ENCODE measurements around the gene PSMC3IP.
"Not testable (repeated sequence)": the region's sequence is repeated elsewhere in the genome, so short reads cannot be mapped to it uniquely, and the experiment has no call there.

Gene PSMC3IP

GRCh38 chr17:42541041-42541833 is 36.3 kb downstream of the PSMC3IP start:
- Histone ChIP-seq H3K36me3 (ENCODE audit: control insufficient read depth in 1 of 2, insufficient read depth in 2 of 2, low read length in 2 of 2) (peaks cover 0 to 36% of the 10 kb centered on the region in 2 donors), H3K27me3 (ENCODE audit: control insufficient read depth in 1 of 2, insufficient read depth in 2 of 2, low read length in 2 of 2) (no peaks in the 10 kb centered on the region), H3K4me3 (ENCODE audit: low read depth in 1 of 2, low read length in 2 of 2) (no peak overlapping the region), H3K4me1 (ENCODE audit: control insufficient read depth in 1 of 2, insufficient read depth in 2 of 2, low read length in 2 of 2) (peaks cover 21% of the 10 kb centered on the region in 2 donors), H3K9me3 (ENCODE audit: control insufficient read depth in 1 of 2, low read length in 2 of 2) (no peaks in the 10 kb centered on the region), H3K9ac (ENCODE audit: low read depth in 1 of 2, low read length in 2 of 2) (peak overlapping the region in 1 of 2 donors; percentile 29), H3K27ac (ENCODE audit: low read depth, low read length) (peak overlapping the region; percentile 39)

GRCh38 chr17:42540558-42540957 is 37.0 kb downstream of the PSMC3IP start:
- not testable (repeated sequence) for H3K27me3 ChIP-seq (ENCODE audit: control insufficient read depth in 1 of 2, insufficient read depth in 2 of 2, low read length in 2 of 2); H3K4me3 ChIP-seq (ENCODE audit: low read depth in 1 of 2, low read length in 2 of 2); H3K9me3 ChIP-seq (ENCODE audit: control insufficient read depth in 1 of 2, low read length in 2 of 2); H3K9ac ChIP-seq (ENCODE audit: low read depth in 1 of 2, low read length in 2 of 2)
- peaks cover 0 to 36% of the 10 kb centered on the region in 2 donors for H3K36me3 ChIP-seq (ENCODE audit: control insufficient read depth in 1 of 2, insufficient read depth in 2 of 2, low read length in 2 of 2)
- peak overlapping the region; percentile 17 for H3K27ac ChIP-seq (ENCODE audit: low read depth, low read length)
- H3K4me1 ChIP-seq (ENCODE audit: control insufficient read depth in 1 of 2, insufficient read depth in 2 of 2, low read length in 2 of 2): peaks cover 24 to 25% of the 10 kb centered on the region in 2 donors

- Histone ChIP-seq H3K27ac (ENCODE audit: low read depth, low read length) (no peak overlapping the region), H3K36me3 (ENCODE audit: control insufficient read depth in 1 of 2, insufficient read depth in 2 of 2, low read length in 2 of 2) (peaks cover 0 to 28% of the 10 kb centered on the region in 2 donors), H3K4me3 (ENCODE audit: low read depth in 1 of 2, low read length in 2 of 2) (no peak overlapping the region), H3K9me3 (ENCODE audit: control insufficient read depth in 1 of 2, low read length in 2 of 2) (no peaks in the 10 kb centered on the region), H3K27me3 (ENCODE audit: control insufficient read depth in 1 of 2, insufficient read depth in 2 of 2, low read length in 2 of 2) (no peaks in the 10 kb centered on the region), H3K4me1 (ENCODE audit: control insufficient read depth in 1 of 2, insufficient read depth in 2 of 2, low read length in 2 of 2) (peaks cover 29 to 33% of the 10 kb centered on the region in 2 donors), H3K9ac (ENCODE audit: low read depth in 1 of 2, low read length in 2 of 2) (no peak overlapping the region)
These were observed 39.0 kb downstream of the PSMC3IP start for GRCh38 chr17:42538482-42538881.

GRCh38 chr17:42537826-42538451 is 39.6 kb downstream of the PSMC3IP start:
- Histone ChIP-seq H3K4me1 (ENCODE audit: control insufficient read depth in 1 of 2, insufficient read depth in 2 of 2, low read length in 2 of 2) (peaks cover 29 to 33% of the 10 kb centered on the region in 2 donors), H3K36me3 (ENCODE audit: control insufficient read depth in 1 of 2, insufficient read depth in 2 of 2, low read length in 2 of 2) (peaks cover 0 to 23% of the 10 kb centered on the region in 2 donors), H3K9me3 (ENCODE audit: control insufficient read depth in 1 of 2, low read length in 2 of 2) (no peaks in the 10 kb centered on the region), H3K4me3 (ENCODE audit: low read depth in 1 of 2, low read length in 2 of 2) (no peak overlapping the region), H3K27me3 (ENCODE audit: control insufficient read depth in 1 of 2, insufficient read depth in 2 of 2, low read length in 2 of 2) (no peaks in the 10 kb centered on the region), H3K9ac (ENCODE audit: low read depth in 1 of 2, low read length in 2 of 2) (no peak overlapping the region), H3K27ac (ENCODE audit: low read depth, low read length) (no peak overlapping the region)

- no peaks in the 10 kb centered on the region for H3K9me3 ChIP-seq (ENCODE audit: control insufficient read depth in 1 of 2, low read length in 2 of 2)
- peak overlapping the region; percentile 64 to 81 for H3K9ac ChIP-seq (ENCODE audit: low read depth in 1 of 2, low read length in 2 of 2)
- no peak overlapping the region for H3K27ac ChIP-seq (ENCODE audit: low read depth, low read length)
These were observed 40.2 kb downstream of the PSMC3IP start for GRCh38 chr17:42537156-42537805.

GRCh38 chr17:42536372-42537155 is 41.0 kb downstream of the PSMC3IP start:
- peaks cover 29 to 33% of the 10 kb centered on the region in 2 donors for H3K4me1 ChIP-seq (ENCODE audit: control insufficient read depth in 1 of 2, insufficient read depth in 2 of 2, low read length in 2 of 2)

More at GRCh38 chr17:42537156-42537805, 40.2 kb downstream of the PSMC3IP start:
- peaks cover 0 to 21% of the 10 kb centered on the region in 2 donors for H3K36me3 ChIP-seq (ENCODE audit: control insufficient read depth in 1 of 2, insufficient read depth in 2 of 2, low read length in 2 of 2)
- H3K4me1 ChIP-seq (ENCODE audit: control insufficient read depth in 1 of 2, insufficient read depth in 2 of 2, low read length in 2 of 2): peaks cover 29 to 33% of the 10 kb centered on the region in 2 donors
- H3K27me3 ChIP-seq (ENCODE audit: control insufficient read depth in 1 of 2, insufficient read depth in 2 of 2, low read length in 2 of 2): no peaks in the 10 kb centered on the region
- peak overlapping the region; percentile 68 to 89 for H3K4me3 ChIP-seq (ENCODE audit: low read depth in 1 of 2, low read length in 2 of 2)

GRCh38 chr17:42536048-42536371 is 41.5 kb downstream of the PSMC3IP start, which contains the start of gene NAGLU:
Gene NAGLU, plus strand, starts transcription at chr17:42536241. Its CDS starts 32 bp downstream, at chr17:42536273.
- peak within 1 kb of the TSS; percentile 81 to 92 for H3K9ac ChIP-seq (ENCODE audit: low read depth in 1 of 2, low read length in 2 of 2)
- H3K4me1 ChIP-seq (ENCODE audit: control insufficient read depth in 1 of 2, insufficient read depth in 2 of 2, low read length in 2 of 2): peaks cover 27 to 33% of the 10 kb centered on the region in 2 donors
- peak within 1 kb of the TSS; percentile 88 for H3K27ac ChIP-seq (ENCODE audit: low read depth, low read length)
- H3K9me3 ChIP-seq (ENCODE audit: control insufficient read depth in 1 of 2, low read length in 2 of 2): no peaks in the 10 kb centered on the region
- H3K27me3 ChIP-seq (ENCODE audit: control insufficient read depth in 1 of 2, insufficient read depth in 2 of 2, low read length in 2 of 2): no peaks in the 10 kb centered on the region
- peak within 1 kb of the TSS; percentile 87 to 89 for H3K4me3 ChIP-seq (ENCODE audit: low read depth in 1 of 2, low read length in 2 of 2)
- peaks cover 0 to 17% of the 10 kb centered on the region in 2 donors for H3K36me3 ChIP-seq (ENCODE audit: control insufficient read depth in 1 of 2, insufficient read depth in 2 of 2, low read length in 2 of 2)

More at GRCh38 chr17:42536372-42537155, 41.0 kb downstream of the PSMC3IP start:
- H3K9ac ChIP-seq (ENCODE audit: low read depth in 1 of 2, low read length in 2 of 2): peak overlapping the region; percentile 64 to 81
- peaks cover 0 to 20% of the 10 kb centered on the region in 2 donors for H3K36me3 ChIP-seq (ENCODE audit: control insufficient read depth in 1 of 2, insufficient read depth in 2 of 2, low read length in 2 of 2)
- peak overlapping the region; percentile 68 to 89 for H3K4me3 ChIP-seq (ENCODE audit: low read depth in 1 of 2, low read length in 2 of 2)
- no peaks in the 10 kb centered on the region for H3K9me3 ChIP-seq (ENCODE audit: control insufficient read depth in 1 of 2, low read length in 2 of 2)
- no peaks in the 10 kb centered on the region for H3K27me3 ChIP-seq (ENCODE audit: control insufficient read depth in 1 of 2, insufficient read depth in 2 of 2, low read length in 2 of 2)
- H3K27ac ChIP-seq (ENCODE audit: low read depth, low read length): peak overlapping the region; percentile 73

GRCh38 chr17:42535155-42536047 is 42.1 kb downstream of the PSMC3IP start:
- H3K9me3 ChIP-seq (ENCODE audit: control insufficient read depth in 1 of 2, low read length in 2 of 2): no peaks in the 10 kb centered on the region
- H3K4me1 ChIP-seq (ENCODE audit: control insufficient read depth in 1 of 2, insufficient read depth in 2 of 2, low read length in 2 of 2): peaks cover 23 to 35% of the 10 kb centered on the region in 2 donors
- H3K27me3 ChIP-seq (ENCODE audit: control insufficient read depth in 1 of 2, insufficient read depth in 2 of 2, low read length in 2 of 2): no peaks in the 10 kb centered on the region
- peak overlapping the region; percentile 87 to 89 for H3K4me3 ChIP-seq (ENCODE audit: low read depth in 1 of 2, low read length in 2 of 2)
- H3K27ac ChIP-seq (ENCODE audit: low read depth, low read length): peak overlapping the region; percentile 88
- peaks cover 0 to 15% of the 10 kb centered on the region in 2 donors for H3K36me3 ChIP-seq (ENCODE audit: control insufficient read depth in 1 of 2, insufficient read depth in 2 of 2, low read length in 2 of 2)
- peak overlapping the region; percentile 65 to 92 for H3K9ac ChIP-seq (ENCODE audit: low read depth in 1 of 2, low read length in 2 of 2)

Measured in duodenal mucosa (tissue), 2 donors.